Measurements from ENCODE around the gene MOAP1. TPM values are rescaled to one million over a fixed set of nuclear protein-coding genes. Genes with fewer than 3 reads are reported as not detected.

MOAP1 gene
- total and polyA plus RNA-seq, 2 experiments from 2014 or later, result 8.6 to 21.6 TPM

GRCh38 chr14:93150227-93151208 lies 34.2 kb downstream of the MOAP1 start (continued):
- no peak for TF ChIP-seq ZNF331 (CRISPR knock-in tag; IDR thresholded peaks at IDR 0.05; ENCODE audit: low read depth)
- no peak for TF ChIP-seq CREB1 (CRISPR knock-in tag; IDR thresholded peaks at IDR 0.05; ENCODE audit: low read depth)

GRCh38 chr14:93148979-93149378 lies 35.7 kb downstream of the MOAP1 start:
- Histone ChIP-seq H2AFZ (peak overlapping the region; percentile 47; the same call in 1 of the 2 replicates), H3K36me3 (ENCODE audit: insufficient read depth) (no peaks in the 10 kb centered on the region), H3F3A (replicated peaks; ENCODE audit: low read depth) (no peaks in the 10 kb centered on the region), H3K9me2 (ENCODE audit: insufficient read depth) (peaks cover 3% of the 10 kb centered on the region; the same call in 1 of the 2 replicates), H3K27me3 (ENCODE audit: insufficient read depth) (no peaks in the 10 kb centered on the region), H3K4me2 (no peak overlapping the region), H3K27ac (ENCODE audit: low read depth) (no peak overlapping the region), H3K4me3 (no peak overlapping the region), H3K4me1 (ENCODE audit: insufficient read depth) (no peaks in the 10 kb centered on the region), H4K20me1 (replicated peaks; ENCODE audit: insufficient read depth) (no peaks in the 10 kb centered on the region), H3K79me2 (replicated peaks; ENCODE audit: insufficient read depth) (no peaks in the 10 kb centered on the region)
- Mint-ChIP-seq H3K36me3 (ENCODE audit: low read depth) (no peaks in the 10 kb centered on the region), H3K27me3 (ENCODE audit: insufficient read depth, low read depth, poor library complexity) (peaks cover 3% of the 10 kb centered on the region), H3K4me3 (no peak overlapping the region), H3K4me1 (no peaks in the 10 kb centered on the region), H3K27ac (no peak overlapping the region), H3K9me3 (no peaks in the 10 kb centered on the region)
- peak; percentile 28; the same call in 1 of the 3 replicates for ATAC-seq
- DNase-seq (ENCODE audit: low spot score), result no peak
- TF ChIP-seq POLR2AphosphoS5 (IDR thresholded peaks at IDR 0.05; ENCODE audit: low read depth) (no peak), JUNB (IDR thresholded peaks at IDR 0.05; ENCODE audit: unreplicated experiment) (no peak), REST (IDR thresholded peaks at IDR 0.05; ENCODE audit: unreplicated experiment) (no peak), ZNF462 (CRISPR knock-in tag; IDR thresholded peaks at IDR 0.05) (no peak), NANOG (IDR thresholded peaks at IDR 0.05; ENCODE audit: borderline replicate concordance) (no peak), CREB1 (CRISPR knock-in tag; IDR thresholded peaks at IDR 0.05; ENCODE audit: low read depth) (no peak), STAT1 (IDR thresholded peaks at IDR 0.05; ENCODE audit: unreplicated experiment) (no peak), CTCF (conservative IDR thresholded peaks at IDR 0.05; ENCODE audit: low read depth in 2 of 2) (no peak)

Data from GM23338 (cell line).